ENCODE results near the gene TERC. TPM values are rescaled to one million over a fixed set of nuclear protein-coding genes. Genes with fewer than 3 reads are reported as not detected.

The TERC gene
- polyA plus RNA-seq, 2 donors, result 0.14 to 0.59 TPM

DNA sequence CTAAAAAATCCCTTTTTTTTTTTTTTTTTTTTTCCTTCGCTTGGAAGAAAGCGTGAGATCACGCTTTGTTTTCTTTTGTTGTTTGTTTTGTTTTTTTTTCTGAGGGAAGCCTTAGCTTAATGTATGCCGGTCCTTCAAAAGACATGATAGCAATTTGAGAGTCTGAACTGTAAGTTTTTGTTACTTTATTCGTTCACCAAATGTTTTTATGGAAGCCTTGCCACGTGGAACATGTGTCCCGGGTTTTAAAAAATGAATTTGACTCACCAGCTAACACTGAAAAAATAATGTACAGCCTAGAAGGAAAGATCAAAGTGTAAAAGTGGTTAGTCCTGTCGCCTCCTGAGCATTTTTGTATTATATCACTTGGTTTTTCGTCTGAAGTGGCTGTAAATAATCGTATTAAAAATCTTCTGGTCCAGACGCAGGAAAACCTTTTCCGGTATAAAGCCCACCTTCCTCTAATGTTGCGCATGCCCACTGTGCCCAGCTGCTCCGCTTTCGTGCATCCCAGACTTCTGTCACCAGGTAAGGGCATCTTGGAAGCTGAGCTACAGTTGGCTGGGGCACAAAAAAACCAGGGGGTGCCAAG lies 7.5 kb upstream of the TERC start:
- Histone ChIP-seq H3K9me3 (ENCODE audit: control insufficient read depth in 2 of 2, insufficient read depth in 1 of 2, low read depth in 1 of 2, low read length in 1 of 2) (no peaks in the 10 kb centered on the region), H3K27me3 (ENCODE audit: control insufficient read depth in 1 of 2, insufficient read depth in 2 of 2, low read length in 2 of 2) (no peaks in the 10 kb centered on the region), H3K36me3 (ENCODE audit: control insufficient read depth in 2 of 2, insufficient read depth in 2 of 2, low read length in 1 of 2) (no peaks in the 10 kb centered on the region), H3K4me1 (ENCODE audit: control insufficient read depth in 2 of 2, insufficient read depth in 2 of 2, low read length in 1 of 2) (no peaks in the 10 kb centered on the region), H3K4me3 (ENCODE audit: low read depth in 1 of 2, low read length in 2 of 2) (peak overlapping the region; percentile 63 to 90), H3K27ac (ENCODE audit: low read depth in 2 of 2, low read length in 1 of 2) (peak overlapping the region; percentile 99 to 100)
- 0 to 1% methylated on average over 15 of the region's 15 CpGs for WGBS, 2 donors

DNA sequence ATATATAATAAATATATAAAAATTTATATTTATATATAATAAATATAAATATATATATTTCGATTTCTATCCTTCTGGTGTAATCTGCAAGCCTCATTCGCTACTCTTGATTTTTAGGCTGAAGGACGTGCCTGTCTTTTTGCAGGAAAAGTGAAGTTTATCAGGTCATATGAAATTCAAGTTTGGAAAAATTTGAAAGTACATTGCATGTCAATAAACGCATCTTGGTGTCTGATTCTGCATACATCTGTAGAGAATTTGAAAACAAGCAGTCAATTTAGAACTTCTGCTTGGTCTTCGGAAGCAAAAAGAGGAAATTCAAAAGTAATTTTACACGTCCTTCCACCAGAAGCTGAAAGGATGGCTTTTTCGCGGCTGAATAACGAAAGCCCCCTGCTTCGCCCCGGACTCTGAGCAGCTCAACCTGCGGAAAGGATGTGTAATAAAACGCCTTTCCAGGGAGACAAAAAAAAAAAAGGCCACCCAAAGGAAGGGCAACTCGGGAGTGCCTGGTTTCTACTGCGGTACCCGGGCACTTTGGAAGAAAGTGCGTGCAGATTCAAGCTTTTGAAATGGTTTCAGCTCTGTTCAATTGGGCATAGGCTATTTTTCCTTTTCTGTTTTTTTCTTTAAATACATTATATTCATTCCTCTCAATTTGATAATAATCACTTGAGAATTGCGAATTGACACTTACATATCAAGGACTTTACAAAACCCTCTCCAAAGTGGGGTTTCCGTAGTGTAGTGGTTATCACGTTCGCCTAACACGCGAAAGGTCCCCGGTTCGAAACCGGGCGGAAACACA lies 6.8 kb upstream of the TERC start:
- Histone ChIP-seq H3K27ac (ENCODE audit: low read depth in 2 of 2, low read length in 1 of 2) (peak overlapping the region; percentile 95 to 99), H3K27me3 (ENCODE audit: control insufficient read depth in 1 of 2, insufficient read depth in 2 of 2, low read length in 2 of 2) (no peaks in the 10 kb centered on the region), H3K4me1 (ENCODE audit: control insufficient read depth in 2 of 2, insufficient read depth in 2 of 2, low read length in 1 of 2) (no peaks in the 10 kb centered on the region), H3K4me3 (ENCODE audit: low read depth in 1 of 2, low read length in 2 of 2) (peak overlapping the region; percentile 46 to 63), H3K9me3 (ENCODE audit: control insufficient read depth in 2 of 2, insufficient read depth in 1 of 2, low read depth in 1 of 2, low read length in 1 of 2) (no peaks in the 10 kb centered on the region), H3K36me3 (ENCODE audit: control insufficient read depth in 2 of 2, insufficient read depth in 2 of 2, low read length in 1 of 2) (no peaks in the 10 kb centered on the region)
- WGBS, 2 donors, result 1% methylated on average over 27 of the region's 27 CpGs

DNA sequence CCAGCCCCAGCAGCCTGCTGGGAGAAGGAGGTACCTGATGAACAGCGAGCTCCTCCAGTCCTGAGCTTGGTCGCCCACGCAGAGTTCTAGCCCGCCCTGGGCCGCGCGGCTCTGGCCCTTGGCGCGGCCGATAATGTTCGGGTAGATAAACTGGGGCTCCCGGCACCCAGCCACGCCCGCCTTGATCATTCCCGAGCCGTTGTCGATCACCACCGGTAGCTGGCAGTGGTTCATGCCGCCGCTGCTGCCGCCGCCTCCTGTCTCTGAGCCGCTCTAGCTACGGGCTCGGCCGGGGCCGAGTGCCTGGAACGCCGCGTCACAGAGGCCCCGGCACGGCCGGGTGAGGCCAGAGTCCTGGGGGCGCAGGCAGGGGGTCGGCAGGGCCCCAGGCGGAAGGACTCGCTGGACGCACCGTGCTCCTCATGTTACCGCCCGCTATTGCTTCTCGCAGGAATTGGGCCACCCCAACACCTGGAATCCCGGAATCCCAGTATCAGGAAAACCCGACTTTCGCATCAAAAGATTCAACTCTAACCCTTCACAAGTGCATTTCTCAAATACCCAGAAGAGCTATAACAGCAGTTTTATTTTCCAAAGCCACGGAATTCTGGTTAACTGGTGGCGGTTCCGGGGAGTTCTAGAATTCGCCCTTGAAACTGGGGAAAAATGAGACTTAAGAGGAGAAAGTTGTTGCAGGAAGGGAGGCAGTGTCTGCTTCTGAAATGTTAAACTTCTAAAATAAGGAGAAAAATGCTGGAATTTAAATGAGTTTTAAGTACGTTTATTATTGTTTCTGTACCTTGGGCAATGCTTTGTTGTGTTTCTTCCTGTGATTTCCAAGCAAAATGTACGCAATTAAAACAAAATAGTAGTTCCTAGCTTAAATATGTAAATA lies 4.7 kb upstream of the TERC start, which contains the start of gene ACTRT3:
ACTRT3 (minus strand) TSS at position 275 of the 895 bp plus-strand sequence; CDS start at position 234, 41 bp downstream.
- Histone ChIP-seq H3K27ac (ENCODE audit: low read depth in 2 of 2, low read length in 1 of 2) (peak within 1 kb of the TSS; percentile 93 to 97), H3K36me3 (ENCODE audit: control insufficient read depth in 2 of 2, insufficient read depth in 2 of 2, low read length in 1 of 2) (no peaks in the 10 kb centered on the region), H3K4me3 (ENCODE audit: low read depth in 1 of 2, low read length in 2 of 2) (peak within 1 kb of the TSS; percentile 69 to 71), H3K4me1 (ENCODE audit: control insufficient read depth in 2 of 2, insufficient read depth in 2 of 2, low read length in 1 of 2) (no peaks in the 10 kb centered on the region), H3K27me3 (ENCODE audit: control insufficient read depth in 1 of 2, insufficient read depth in 2 of 2, low read length in 2 of 2) (no peaks in the 10 kb centered on the region), H3K9me3 (ENCODE audit: control insufficient read depth in 2 of 2, insufficient read depth in 1 of 2, low read depth in 1 of 2, low read length in 1 of 2) (no peaks in the 10 kb centered on the region)
- 2 to 3% methylated on average over 50 to 51 of the region's 51 CpGs for WGBS, 2 donors

DNA sequence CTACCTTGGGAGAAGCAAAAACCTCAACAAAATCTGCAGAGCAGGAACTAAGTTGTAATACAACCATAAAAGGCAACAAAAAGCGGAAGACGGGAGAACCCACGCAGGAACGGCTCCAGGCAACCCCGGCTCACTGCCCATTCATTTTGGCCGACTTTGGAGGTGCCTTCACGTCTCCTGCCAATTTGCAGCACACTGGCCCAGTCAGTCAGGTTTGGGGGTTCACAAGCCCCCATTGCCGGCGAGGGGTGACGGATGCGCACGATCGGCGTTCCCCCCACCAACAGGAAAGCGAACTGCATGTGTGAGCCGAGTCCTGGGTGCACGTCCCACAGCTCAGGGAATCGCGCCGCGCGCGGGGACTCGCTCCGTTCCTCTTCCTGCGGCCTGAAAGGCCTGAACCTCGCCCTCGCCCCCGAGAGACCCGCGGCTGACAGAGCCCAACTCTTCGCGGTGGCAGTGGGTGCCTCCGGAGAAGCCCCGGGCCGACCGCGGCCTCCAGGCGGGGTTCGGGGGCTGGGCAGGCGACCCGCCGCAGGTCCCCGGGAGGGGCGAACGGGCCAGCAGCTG lies 463 bp downstream of the TERC start:
- H3K4me1 ChIP-seq (ENCODE audit: control insufficient read depth in 2 of 2, insufficient read depth in 2 of 2, low read length in 1 of 2), result peaks cover 0 to 3% of the 10 kb centered on the region in 2 donors
- peak overlapping the region; percentile 98 to 99 for H3K27ac ChIP-seq (ENCODE audit: low read depth in 2 of 2, low read length in 1 of 2)
- no peaks in the 10 kb centered on the region for H3K9me3 ChIP-seq (ENCODE audit: control insufficient read depth in 2 of 2, insufficient read depth in 1 of 2, low read depth in 1 of 2, low read length in 1 of 2)
- no peaks in the 10 kb centered on the region for H3K27me3 ChIP-seq (ENCODE audit: control insufficient read depth in 1 of 2, insufficient read depth in 2 of 2, low read length in 2 of 2)
- peak overlapping the region; percentile 78 to 90 for H3K4me3 ChIP-seq (ENCODE audit: low read depth in 1 of 2, low read length in 2 of 2)
- WGBS, 2 donors, result 0 to 1% methylated on average over 46 of the region's 46 CpGs
- H3K36me3 ChIP-seq (ENCODE audit: control insufficient read depth in 2 of 2, insufficient read depth in 2 of 2, low read length in 1 of 2), result no peaks in the 10 kb centered on the region

DNA sequence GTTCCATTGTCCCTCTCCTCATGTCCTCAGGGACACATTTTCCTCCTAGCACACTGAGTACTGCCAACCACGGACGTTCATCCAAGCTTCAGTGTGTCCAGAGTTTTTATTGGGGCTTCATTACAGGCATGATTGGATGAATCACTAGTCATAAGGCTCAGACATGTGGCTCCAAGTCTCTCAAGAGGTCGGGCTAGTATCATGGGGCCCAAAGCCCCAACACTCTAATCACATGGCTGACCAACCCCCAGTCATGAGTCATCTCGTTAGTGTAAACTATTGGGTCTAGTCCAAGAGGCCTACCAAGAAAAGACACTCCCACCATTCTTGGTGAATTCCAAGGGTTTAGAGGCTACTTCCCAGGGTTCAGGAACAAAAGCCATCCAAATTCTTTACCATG lies 4.4 kb downstream of the TERC start:
- Histone ChIP-seq H3K9me3 (ENCODE audit: control insufficient read depth in 2 of 2, insufficient read depth in 1 of 2, low read depth in 1 of 2, low read length in 1 of 2) (no peaks in the 10 kb centered on the region), H3K4me1 (ENCODE audit: control insufficient read depth in 2 of 2, insufficient read depth in 2 of 2, low read length in 1 of 2) (peaks cover 0 to 3% of the 10 kb centered on the region in 2 donors), H3K27ac (ENCODE audit: low read depth in 2 of 2, low read length in 1 of 2) (no peak overlapping the region), H3K36me3 (ENCODE audit: control insufficient read depth in 2 of 2, insufficient read depth in 2 of 2, low read length in 1 of 2) (no peaks in the 10 kb centered on the region), H3K4me3 (ENCODE audit: low read depth in 1 of 2, low read length in 2 of 2) (no peak overlapping the region), H3K27me3 (ENCODE audit: control insufficient read depth in 1 of 2, insufficient read depth in 2 of 2, low read length in 2 of 2) (no peaks in the 10 kb centered on the region)
- 68 to 76% methylated on average over 4 of the region's 4 CpGs for WGBS, 2 donors

DNA sequence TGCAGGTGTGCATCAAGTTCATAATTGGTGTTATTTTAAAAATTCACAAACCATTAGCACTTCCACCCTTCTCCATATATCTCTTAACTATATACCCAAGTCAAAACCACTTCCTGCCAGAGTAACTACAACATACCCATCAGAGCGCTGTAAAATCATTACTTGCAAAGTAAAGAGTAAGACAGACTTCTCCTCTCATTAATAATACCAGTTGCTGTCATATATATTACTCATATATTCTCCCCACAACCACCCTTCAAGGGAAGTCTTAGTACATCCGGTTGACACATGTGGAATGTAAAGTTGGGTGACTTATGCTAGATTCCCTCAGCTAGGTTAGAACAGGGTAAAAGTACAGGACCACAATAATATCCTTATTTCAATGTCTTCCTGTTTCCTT lies 5.6 kb downstream of the TERC start:
- Histone ChIP-seq H3K27ac (ENCODE audit: low read depth in 2 of 2, low read length in 1 of 2) (no peak overlapping the region), H3K4me1 (ENCODE audit: control insufficient read depth in 2 of 2, insufficient read depth in 2 of 2, low read length in 1 of 2) (peaks cover 0 to 3% of the 10 kb centered on the region in 2 donors), H3K4me3 (ENCODE audit: low read depth in 1 of 2, low read length in 2 of 2) (no peak overlapping the region), H3K27me3 (ENCODE audit: control insufficient read depth in 1 of 2, insufficient read depth in 2 of 2, low read length in 2 of 2) (no peaks in the 10 kb centered on the region), H3K36me3 (ENCODE audit: control insufficient read depth in 2 of 2, insufficient read depth in 2 of 2, low read length in 1 of 2) (no peaks in the 10 kb centered on the region), H3K9me3 (ENCODE audit: control insufficient read depth in 2 of 2, insufficient read depth in 1 of 2, low read depth in 1 of 2, low read length in 1 of 2) (no peaks in the 10 kb centered on the region)
- WGBS, 2 donors, result 60 to 69% methylated on average over 2 of the region's 2 CpGs

DNA sequence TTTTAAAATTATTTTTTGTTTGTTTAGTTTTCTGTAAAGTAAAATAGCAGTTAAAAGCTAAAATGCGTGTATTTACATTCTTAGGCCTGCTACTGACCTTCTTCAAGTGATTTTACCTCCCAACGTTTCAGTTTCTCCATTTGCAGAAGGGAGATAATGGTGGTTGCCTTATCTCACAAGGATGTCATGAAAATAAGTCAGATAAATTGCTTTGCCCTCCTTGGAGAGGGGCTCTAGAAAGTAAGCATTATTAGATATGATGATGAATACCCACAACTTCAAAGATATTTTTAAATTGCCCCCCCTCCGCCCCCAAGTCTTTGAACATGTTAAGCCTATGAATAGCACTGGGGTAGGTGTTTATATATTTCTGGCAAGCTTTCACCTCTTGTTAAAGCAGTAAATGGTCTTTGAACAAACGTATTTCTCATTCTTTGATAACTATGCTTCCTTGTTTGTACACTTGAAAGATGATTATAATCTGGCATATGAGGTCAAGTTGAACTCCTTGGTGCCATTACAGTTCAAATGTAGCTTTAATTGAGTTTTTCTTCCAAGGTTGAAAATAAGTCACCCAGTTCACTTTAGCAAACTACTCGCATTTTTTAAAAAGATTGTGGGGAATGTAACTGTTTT lies 6.4 kb downstream of the TERC start:
- H3K27me3 ChIP-seq (ENCODE audit: control insufficient read depth in 1 of 2, insufficient read depth in 2 of 2, low read length in 2 of 2), result no peaks in the 10 kb centered on the region
- whole genome bisulfite sequencing, 2 donors, result 54 to 61% methylated on average over 5 of the region's 5 CpGs
- H3K4me1 ChIP-seq (ENCODE audit: control insufficient read depth in 2 of 2, insufficient read depth in 2 of 2, low read length in 1 of 2), result peaks cover 0 to 3% of the 10 kb centered on the region in 2 donors
- H3K36me3 ChIP-seq (ENCODE audit: control insufficient read depth in 2 of 2, insufficient read depth in 2 of 2, low read length in 1 of 2), result no peaks in the 10 kb centered on the region
- H3K27ac ChIP-seq (ENCODE audit: low read depth in 2 of 2, low read length in 1 of 2), result no peak overlapping the region
- H3K9me3 ChIP-seq (ENCODE audit: control insufficient read depth in 2 of 2, insufficient read depth in 1 of 2, low read depth in 1 of 2, low read length in 1 of 2), result no peaks in the 10 kb centered on the region
- no peak overlapping the region for H3K4me3 ChIP-seq (ENCODE audit: low read depth in 1 of 2, low read length in 2 of 2)

DNA sequence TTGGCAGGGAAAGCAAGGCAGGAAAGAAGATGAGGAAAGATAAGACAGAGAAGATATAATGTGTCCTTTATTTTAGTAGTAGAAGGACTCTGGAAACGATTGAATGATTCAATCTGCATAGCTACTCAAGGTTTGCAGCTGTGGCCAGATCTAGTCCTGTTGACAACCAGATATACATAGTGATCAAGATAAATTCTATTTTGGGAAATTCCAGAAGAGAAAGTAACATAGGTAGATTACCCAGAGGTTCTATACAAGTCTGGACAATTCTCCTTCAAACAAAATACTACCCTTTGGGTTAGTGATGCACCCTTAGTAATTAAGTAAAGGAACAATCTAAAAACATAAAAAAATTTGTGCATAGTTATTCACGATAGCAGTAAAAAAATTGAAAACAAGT lies 9.4 kb downstream of the TERC start:
- WGBS, 2 donors, result 46 to 62% methylated on average over 2 of the region's 2 CpGs
- no peaks in the 10 kb centered on the region for H3K9me3 ChIP-seq (ENCODE audit: control insufficient read depth in 2 of 2, insufficient read depth in 1 of 2, low read depth in 1 of 2, low read length in 1 of 2)
- H3K4me1 ChIP-seq (ENCODE audit: control insufficient read depth in 2 of 2, insufficient read depth in 2 of 2, low read length in 1 of 2), result no peaks in the 10 kb centered on the region
- H3K27ac ChIP-seq (ENCODE audit: low read depth in 2 of 2, low read length in 1 of 2), result no peak overlapping the region
- H3K27me3 ChIP-seq (ENCODE audit: control insufficient read depth in 1 of 2, insufficient read depth in 2 of 2, low read length in 2 of 2), result no peaks in the 10 kb centered on the region
- no peaks in the 10 kb centered on the region for H3K36me3 ChIP-seq (ENCODE audit: control insufficient read depth in 2 of 2, insufficient read depth in 2 of 2, low read length in 1 of 2)
- H3K4me3 ChIP-seq (ENCODE audit: low read depth in 1 of 2, low read length in 2 of 2), result no peak overlapping the region

DNA sequence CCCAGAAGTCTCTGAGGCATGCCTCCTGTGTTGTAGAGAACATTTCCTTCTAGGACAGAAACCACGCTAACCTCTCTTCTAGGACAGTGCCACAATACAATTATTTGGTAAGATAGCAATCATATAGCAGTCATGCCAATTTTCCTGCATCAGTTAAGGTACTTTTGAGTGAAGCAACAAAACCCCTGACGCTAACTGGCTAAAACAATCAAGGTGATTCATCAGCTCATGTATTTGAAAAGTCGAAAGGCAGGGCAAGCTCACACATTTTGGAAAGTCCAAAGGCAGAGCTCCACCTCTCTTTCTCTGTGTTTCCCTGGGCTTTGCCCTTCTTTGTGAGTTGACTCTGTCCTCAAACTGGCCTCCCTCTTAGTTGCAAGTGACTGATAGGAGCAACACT lies 10.1 kb downstream of the TERC start:
- no peaks in the 10 kb centered on the region for H3K36me3 ChIP-seq (ENCODE audit: control insufficient read depth in 2 of 2, insufficient read depth in 2 of 2, low read length in 1 of 2)
- no peaks in the 10 kb centered on the region for H3K4me1 ChIP-seq (ENCODE audit: control insufficient read depth in 2 of 2, insufficient read depth in 2 of 2, low read length in 1 of 2)
- no peak overlapping the region for H3K27ac ChIP-seq (ENCODE audit: low read depth in 2 of 2, low read length in 1 of 2)
- H3K4me3 ChIP-seq (ENCODE audit: low read depth in 1 of 2, low read length in 2 of 2), result no peak overlapping the region
- H3K9me3 ChIP-seq (ENCODE audit: control insufficient read depth in 2 of 2, insufficient read depth in 1 of 2, low read depth in 1 of 2, low read length in 1 of 2), result no peaks in the 10 kb centered on the region
- 53 to 66% methylated on average over 3 of the region's 3 CpGs for WGBS, 2 donors
- H3K27me3 ChIP-seq (ENCODE audit: control insufficient read depth in 1 of 2, insufficient read depth in 2 of 2, low read length in 2 of 2), result no peaks in the 10 kb centered on the region
